ENCODE measurements around the gene CCDC17. TPM values are rescaled to one million over a fixed set of nuclear protein-coding genes. Genes with fewer than 3 reads are reported as not detected.

CCDC17 gene
- polyA plus RNA-seq, 3 donors, result 4.4 TPM; not detected in 2

DNA sequence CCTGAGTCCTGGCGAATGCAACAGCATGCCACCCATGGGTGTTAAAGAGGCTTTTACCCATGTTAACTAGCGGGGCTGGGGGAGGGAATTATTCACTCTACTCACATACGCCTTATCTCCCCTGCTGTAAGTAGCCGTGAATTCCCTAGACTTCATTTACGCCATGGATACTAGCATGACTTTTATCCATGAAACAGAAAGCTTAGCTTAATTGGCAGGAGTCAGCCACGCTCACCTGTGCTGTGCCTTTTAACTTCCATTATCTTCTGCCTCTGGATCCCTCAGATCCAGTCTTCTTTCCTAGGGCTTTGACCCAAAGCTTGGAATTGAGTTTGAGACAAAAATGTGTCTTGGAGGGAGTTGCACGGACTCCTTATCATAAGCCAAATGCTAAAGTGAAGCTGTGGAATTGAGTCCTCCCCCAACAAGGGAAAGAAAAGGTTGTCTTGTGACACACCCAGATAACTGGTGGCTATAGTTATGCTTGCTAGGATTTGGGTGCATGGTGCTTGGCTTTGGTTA lies 49.7 kb downstream of the CCDC17 start:
- TF ChIP-seq, protein P1, sequence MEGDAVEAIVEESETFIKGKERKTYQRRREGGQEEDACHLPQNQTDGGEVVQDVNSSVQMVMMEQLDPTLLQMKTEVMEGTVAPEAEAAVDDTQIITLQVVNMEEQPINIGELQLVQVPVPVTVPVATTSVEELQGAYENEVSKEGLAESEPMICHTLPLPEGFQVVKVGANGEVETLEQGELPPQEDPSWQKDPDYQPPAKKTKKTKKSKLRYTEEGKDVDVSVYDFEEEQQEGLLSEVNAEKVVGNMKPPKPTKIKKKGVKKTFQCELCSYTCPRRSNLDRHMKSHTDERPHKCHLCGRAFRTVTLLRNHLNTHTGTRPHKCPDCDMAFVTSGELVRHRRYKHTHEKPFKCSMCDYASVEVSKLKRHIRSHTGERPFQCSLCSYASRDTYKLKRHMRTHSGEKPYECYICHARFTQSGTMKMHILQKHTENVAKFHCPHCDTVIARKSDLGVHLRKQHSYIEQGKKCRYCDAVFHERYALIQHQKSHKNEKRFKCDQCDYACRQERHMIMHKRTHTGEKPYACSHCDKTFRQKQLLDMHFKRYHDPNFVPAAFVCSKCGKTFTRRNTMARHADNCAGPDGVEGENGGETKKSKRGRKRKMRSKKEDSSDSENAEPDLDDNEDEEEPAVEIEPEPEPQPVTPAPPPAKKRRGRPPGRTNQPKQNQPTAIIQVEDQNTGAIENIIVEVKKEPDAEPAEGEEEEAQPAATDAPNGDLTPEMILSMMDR (IDR thresholded peaks at IDR 0.05), result no peak
- Histone ChIP-seq H3K4me1 (ENCODE audit: control insufficient read depth in 1 of 2, insufficient read depth in 2 of 2, low read length in 2 of 2) (peaks cover 8 to 9% of the 10 kb centered on the region in 2 donors), H3K4me3 (replicated peaks in 1 of 3; ENCODE audit: low read depth in 2 of 3, low read length in 3 of 3) (no peak overlapping the region), H3K27me3 (ENCODE audit: control insufficient read depth in 2 of 2, insufficient read depth in 2 of 2, low read length in 2 of 2) (no peaks in the 10 kb centered on the region), H3K27ac (ENCODE audit: low read depth in 1 of 2, low read length in 2 of 2) (no peak overlapping the region), H3K79me2 (ENCODE audit: insufficient read depth, low read length) (no peaks in the 10 kb centered on the region), H2AFZ (ENCODE audit: insufficient read depth, low read depth, low read length, poor library complexity, severe bottlenecking) (no peak overlapping the region), H3K9ac (ENCODE audit: insufficient read depth, low read length, poor library complexity, severe bottlenecking) (no peak overlapping the region), H3K36me3 (replicated peaks in 1 of 2; ENCODE audit: control insufficient read depth in 1 of 2, insufficient read depth in 2 of 2, low read length in 2 of 2) (peaks cover 21 to 27% of the 10 kb centered on the region in 2 donors), H3K4me2 (replicated peaks; ENCODE audit: extremely low read depth, low read length, poor library complexity, severe bottlenecking) (no peak overlapping the region), H3K9me3 (replicated peaks in 1 of 2; ENCODE audit: control insufficient read depth in 1 of 2, insufficient read depth in 1 of 2, low read length in 2 of 2) (no peaks in the 10 kb centered on the region), H4K20me1 (ENCODE audit: insufficient read depth, low read length) (peaks cover 15% of the 10 kb centered on the region)
- intact Hi-C loops (cut with micrococcal nuclease), result loop anchor here in 1 of 2 donors (10.0 kb wide), 1 partner anchor 229 kb away; the partner anchor contains the start of genes MUTYH and TOE1
- Mint-ChIP-seq H3K27me3 (ENCODE audit: low read depth in 3 of 3) (peaks cover 0 to under 1% (median 0%) of the 10 kb centered on the region in 3 donors), H3K4me3 (no peak overlapping the region), H3K4me1 (peaks cover 15% of the 10 kb centered on the region), H3K9me3 (peaks cover 0 to 9% (median 0%) of the 10 kb centered on the region in 7 donors), H3K27ac (no peak overlapping the region), H3K36me3 (peaks cover 23 to 31% of the 10 kb centered on the region in 2 donors)
- WGBS (ENCODE audit: insufficient coverage), result 100% methylated on average over 3 of the region's 7 CpGs
- DNase-seq, result no peak

DNA sequence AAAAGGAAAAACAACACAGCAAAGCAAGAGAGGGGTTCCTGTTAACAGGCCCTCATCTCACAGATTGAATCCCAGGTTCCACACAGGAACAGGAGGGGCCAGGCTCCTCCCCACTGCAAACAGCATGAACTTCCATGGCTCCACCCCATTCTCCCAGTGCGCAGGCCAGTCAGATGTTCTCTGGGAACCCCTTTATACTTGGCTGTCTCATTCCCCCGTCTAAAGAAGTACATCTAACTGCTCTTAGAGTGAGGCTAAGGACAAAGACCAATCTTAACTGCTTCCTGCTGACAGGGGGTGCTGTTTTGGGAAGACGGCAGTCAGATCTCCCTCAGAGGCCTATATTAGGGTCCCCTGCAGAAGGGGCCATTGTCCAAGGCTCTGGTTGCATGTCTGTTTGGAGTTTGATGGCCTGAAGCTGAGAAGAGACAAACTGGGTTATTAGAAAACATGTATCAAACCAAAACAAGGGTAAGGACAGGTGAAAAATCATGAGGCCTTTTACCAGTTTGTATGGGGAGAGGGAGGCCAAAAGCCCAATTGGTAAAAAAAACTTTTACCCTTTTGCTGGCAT lies 50.5 kb downstream of the CCDC17 start:
- Histone ChIP-seq H3K9ac (ENCODE audit: insufficient read depth, low read length, poor library complexity, severe bottlenecking) (no peak overlapping the region), H3K27ac (ENCODE audit: low read depth in 1 of 2, low read length in 2 of 2) (no peak overlapping the region), H3K27me3 (ENCODE audit: control insufficient read depth in 2 of 2, insufficient read depth in 2 of 2, low read length in 2 of 2) (no peaks in the 10 kb centered on the region), H3K4me2 (replicated peaks; ENCODE audit: extremely low read depth, low read length, poor library complexity, severe bottlenecking) (no peak overlapping the region), H4K20me1 (ENCODE audit: insufficient read depth, low read length) (peaks cover 23% of the 10 kb centered on the region), H2AFZ (ENCODE audit: insufficient read depth, low read depth, low read length, poor library complexity, severe bottlenecking) (no peak overlapping the region), H3K4me1 (ENCODE audit: control insufficient read depth in 1 of 2, insufficient read depth in 2 of 2, low read length in 2 of 2) (peaks cover 8 to 9% of the 10 kb centered on the region in 2 donors), H3K9me3 (replicated peaks in 1 of 2; ENCODE audit: control insufficient read depth in 1 of 2, insufficient read depth in 1 of 2, low read length in 2 of 2) (no peaks in the 10 kb centered on the region), H3K79me2 (ENCODE audit: insufficient read depth, low read length) (no peaks in the 10 kb centered on the region), H3K4me3 (replicated peaks in 1 of 3; ENCODE audit: low read depth in 2 of 3, low read length in 3 of 3) (no peak overlapping the region), H3K36me3 (replicated peaks in 1 of 2; ENCODE audit: control insufficient read depth in 1 of 2, insufficient read depth in 2 of 2, low read length in 2 of 2) (peaks cover 29 to 35% of the 10 kb centered on the region in 2 donors)
- WGBS (ENCODE audit: insufficient coverage), result 71% methylated on average over 1 of the region's 3 CpGs
- H3K4me1 Mint-ChIP-seq, result peaks cover 15% of the 10 kb centered on the region
- DNase-seq, result no peak
- H3K27me3 Mint-ChIP-seq (ENCODE audit: low read depth in 3 of 3), result peaks cover 0 to 1% (median 0%) of the 10 kb centered on the region in 3 donors
- peaks cover 32 to 39% of the 10 kb centered on the region in 2 donors for H3K36me3 Mint-ChIP-seq
- H3K27ac Mint-ChIP-seq, result no peak overlapping the region
- intact Hi-C loops (cut with micrococcal nuclease), result loop anchor here in 1 of 2 donors (10.0 kb wide), 1 partner anchor 229 kb away; the partner anchor contains the start of genes MUTYH and TOE1
- peaks cover 0 to 6% (median 0%) of the 10 kb centered on the region in 7 donors for H3K9me3 Mint-ChIP-seq
- H3K4me3 Mint-ChIP-seq, result no peak overlapping the region
- TF ChIP-seq, protein P1 (IDR thresholded peaks at IDR 0.05), result no peak

Data from CD14-positive monocyte (primary cell).